ENCODE results near the gene ADAMTS3. TPM values are rescaled to one million over a fixed set of nuclear protein-coding genes. Genes with fewer than 3 reads are reported as not detected.

The ADAMTS3 gene
- total RNA-seq, 1 donor from 2014 or later, result 1.1 TPM

- H3K4me3 ChIP-seq, result no peak overlapping the region
- no peak for TF ChIP-seq CTCF (IDR thresholded peaks at IDR 0.05)
- DNase-seq, result no peak
- no peaks in the 10 kb centered on the region for H3K27me3 ChIP-seq (ENCODE audit: low read depth)
- intact Hi-C loops (cut with DNase I), result no loop called here
- no peak for ATAC-seq
- no peak overlapping the region for H3K27ac ChIP-seq
- no peaks in the 10 kb centered on the region for H3K9me3 ChIP-seq
- H3K4me1 ChIP-seq, result no peaks in the 10 kb centered on the region
- no peaks in the 10 kb centered on the region for H3K36me3 ChIP-seq
Observed at GRCh38 chr4:72255269-72255668, 313.8 kb downstream of the ADAMTS3 start.

GRCh38 chr4:72243641-72244040 lies 325.4 kb downstream of the ADAMTS3 start:
- ATAC-seq (no peak), DNase-seq (no peak)
- TF ChIP-seq CTCF (IDR thresholded peaks at IDR 0.05), result no peak
- intact Hi-C loops (cut with DNase I), result no loop called here
- no peaks in the 10 kb centered on the region for H3K9me3 ChIP-seq
- H3K27ac ChIP-seq, result no peak overlapping the region
- H3K4me3 ChIP-seq, result no peak overlapping the region
- no peaks in the 10 kb centered on the region for H3K36me3 ChIP-seq
- no peaks in the 10 kb centered on the region for H3K4me1 ChIP-seq
- H3K27me3 ChIP-seq (ENCODE audit: low read depth), result no peaks in the 10 kb centered on the region

- TF ChIP-seq CTCF (IDR thresholded peaks at IDR 0.05), result no peak
- H3K27ac ChIP-seq, result no peak overlapping the region
- H3K4me3 ChIP-seq, result no peak overlapping the region
- intact Hi-C loops (cut with DNase I), result no loop called here
- H3K27me3 ChIP-seq (ENCODE audit: low read depth), result no peaks in the 10 kb centered on the region
- H3K36me3 ChIP-seq, result no peaks in the 10 kb centered on the region
- ATAC-seq, result no peak
- DNase-seq, result no peak
- no peaks in the 10 kb centered on the region for H3K4me1 ChIP-seq
- no peaks in the 10 kb centered on the region for H3K9me3 ChIP-seq
Observed at GRCh38 chr4:72239487-72240116, 329.4 kb downstream of the ADAMTS3 start.
